Activated CD4-positive, CD25-positive, alpha-beta regulatory T cell treated with anti-CD3 and anti-CD28 coated beads, Interleukin-2, amount 50 U/mL, for 72 hours (primary cell): ENCODE data around the gene NPIPB8.
"Not testable (repeated sequence)": the region's sequence is repeated elsewhere in the genome, so short reads cannot be mapped to it uniquely, and the experiment has no call there.

Experiments used
- DNase-seq: peaks from one replicate; pipeline ENCODE4 v3.0.0; 2021

Gene NPIPB8

DNA sequence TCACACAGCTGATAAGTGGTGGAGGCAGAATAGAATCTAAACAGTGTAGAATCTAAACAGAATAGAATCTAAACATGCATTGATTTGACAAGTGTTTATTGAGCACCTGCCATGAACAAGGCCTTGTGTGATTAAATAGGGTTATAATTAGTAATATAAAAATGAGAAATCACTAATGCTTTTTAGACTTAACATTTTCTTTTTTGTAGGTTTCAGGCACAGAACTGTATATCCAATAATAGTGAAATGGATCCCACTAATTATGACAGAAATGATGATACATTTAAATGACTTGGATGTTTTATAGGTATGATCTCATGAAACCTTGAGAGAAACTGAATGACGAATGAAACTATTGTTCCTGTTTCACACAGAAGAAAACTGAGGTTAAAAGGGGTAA, at the start of gene NPIPB8:
Gene NPIPB8, plus strand, starts transcription at position 301 of the 400 bp plus-strand sequence. CDS start 296 bp downstream, outside the sequence.
- not testable (repeated sequence) for DNase-seq

- DNase-seq: no peak
Observed at GRCh38 chr16:28589069-28589468, 48.8 kb upstream of the NPIPB8 start.

- no peak for DNase-seq
Observed at GRCh38 chr16:28589930-28590329, 47.9 kb upstream of the NPIPB8 start.

DNA sequence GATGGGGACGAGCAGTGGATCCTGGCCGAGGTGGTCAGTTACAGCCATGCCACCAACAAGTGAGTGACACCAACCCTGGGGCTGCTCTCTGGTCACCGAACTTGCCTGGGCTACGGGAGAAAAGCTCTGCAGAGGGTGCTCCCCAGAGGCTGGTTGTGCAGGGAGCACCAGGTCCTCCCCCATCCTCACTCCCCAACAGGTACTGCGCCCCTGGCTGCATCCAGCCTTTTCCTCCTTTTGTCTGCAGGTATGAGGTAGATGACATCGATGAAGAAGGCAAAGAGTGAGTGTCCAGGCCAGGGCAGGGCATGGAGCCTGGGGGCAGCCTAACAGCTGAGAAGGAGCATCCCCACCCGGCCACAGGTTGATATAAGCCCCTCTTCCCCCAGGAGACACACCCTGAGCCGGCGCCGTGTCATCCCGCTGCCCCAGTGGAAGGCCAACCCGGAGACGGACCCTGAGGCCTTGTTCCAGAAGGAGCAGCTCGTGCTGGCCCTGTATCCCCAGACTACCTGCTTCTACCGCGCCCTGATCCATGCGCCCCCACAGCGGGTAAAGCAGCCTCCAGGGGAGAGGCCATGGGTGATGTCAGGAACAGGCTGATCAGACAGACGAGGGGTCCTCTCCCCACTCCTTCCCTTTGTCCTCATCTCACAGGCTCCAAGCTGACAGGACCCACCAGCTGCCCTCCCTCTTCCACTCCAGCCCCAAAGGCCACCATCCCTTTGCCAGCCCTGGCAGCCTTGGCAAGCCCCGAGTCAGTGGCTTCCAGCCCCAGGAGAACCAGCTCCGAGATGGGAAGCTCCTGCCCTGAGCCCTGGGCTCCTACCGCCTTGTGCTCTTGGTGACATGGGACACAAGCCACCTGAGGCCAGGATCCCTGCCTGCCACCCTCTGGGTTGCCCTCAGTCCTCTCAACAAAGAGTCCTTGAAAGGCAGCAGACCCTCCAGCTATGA, 47.2 kb upstream of the NPIPB8 start:
- DNase-seq: no peak

GRCh38 chr16:28591355-28591754, 46.5 kb upstream of the NPIPB8 start:
- no peak for DNase-seq

DNA sequence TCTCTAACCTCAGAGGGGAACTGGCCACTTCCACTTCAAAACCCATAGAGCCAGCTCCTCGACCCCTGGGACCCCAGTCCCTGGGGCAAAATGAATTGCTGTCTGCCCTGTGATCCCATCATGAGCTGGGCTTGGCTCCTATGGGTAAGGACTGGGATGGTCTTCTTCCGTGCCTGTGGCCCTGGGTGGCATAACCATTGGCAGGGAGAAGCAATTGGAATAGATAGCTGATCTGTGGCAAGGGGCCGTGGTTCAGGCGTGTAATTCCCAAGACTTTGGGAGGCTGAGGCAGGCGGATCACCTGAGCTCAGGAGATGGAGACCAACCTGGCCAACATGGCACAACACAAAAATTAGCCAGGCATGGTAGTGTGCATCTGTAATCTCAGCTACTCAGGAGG, 45.4 kb upstream of the NPIPB8 start:
- no peak for DNase-seq

- no peak for DNase-seq
Observed at GRCh38 chr16:28592979-28593553, 44.8 kb upstream of the NPIPB8 start.

- DNase-seq: not testable (repeated sequence)
Observed at GRCh38 chr16:28595451-28595850, 42.4 kb upstream of the NPIPB8 start.

DNA sequence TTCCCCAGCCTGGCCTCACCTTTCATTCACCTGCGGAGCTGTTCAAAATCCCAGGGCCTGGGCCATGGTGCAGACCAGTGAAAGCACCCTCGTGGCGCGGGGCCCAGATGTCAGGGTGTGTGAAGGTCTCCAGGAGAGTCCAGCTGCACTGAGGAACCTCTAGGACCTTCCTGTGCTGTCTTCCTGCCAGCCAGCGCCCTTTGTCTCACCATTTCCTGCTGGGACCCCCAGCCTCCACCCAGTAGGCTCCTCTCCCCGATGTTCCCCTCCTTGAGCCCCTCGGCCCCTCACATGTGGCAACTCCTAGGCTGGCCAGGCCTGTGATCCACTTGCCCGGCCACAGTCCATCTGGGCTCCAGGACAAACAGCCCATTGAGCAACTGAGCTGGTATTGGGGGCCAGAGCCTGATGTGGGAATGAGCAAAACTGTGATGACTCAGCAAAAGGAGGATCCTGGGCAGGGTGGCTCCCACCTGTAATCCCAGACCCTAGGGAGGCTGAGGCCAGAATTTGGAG, 41.7 kb upstream of the NPIPB8 start:
- no peak for DNase-seq

DNA sequence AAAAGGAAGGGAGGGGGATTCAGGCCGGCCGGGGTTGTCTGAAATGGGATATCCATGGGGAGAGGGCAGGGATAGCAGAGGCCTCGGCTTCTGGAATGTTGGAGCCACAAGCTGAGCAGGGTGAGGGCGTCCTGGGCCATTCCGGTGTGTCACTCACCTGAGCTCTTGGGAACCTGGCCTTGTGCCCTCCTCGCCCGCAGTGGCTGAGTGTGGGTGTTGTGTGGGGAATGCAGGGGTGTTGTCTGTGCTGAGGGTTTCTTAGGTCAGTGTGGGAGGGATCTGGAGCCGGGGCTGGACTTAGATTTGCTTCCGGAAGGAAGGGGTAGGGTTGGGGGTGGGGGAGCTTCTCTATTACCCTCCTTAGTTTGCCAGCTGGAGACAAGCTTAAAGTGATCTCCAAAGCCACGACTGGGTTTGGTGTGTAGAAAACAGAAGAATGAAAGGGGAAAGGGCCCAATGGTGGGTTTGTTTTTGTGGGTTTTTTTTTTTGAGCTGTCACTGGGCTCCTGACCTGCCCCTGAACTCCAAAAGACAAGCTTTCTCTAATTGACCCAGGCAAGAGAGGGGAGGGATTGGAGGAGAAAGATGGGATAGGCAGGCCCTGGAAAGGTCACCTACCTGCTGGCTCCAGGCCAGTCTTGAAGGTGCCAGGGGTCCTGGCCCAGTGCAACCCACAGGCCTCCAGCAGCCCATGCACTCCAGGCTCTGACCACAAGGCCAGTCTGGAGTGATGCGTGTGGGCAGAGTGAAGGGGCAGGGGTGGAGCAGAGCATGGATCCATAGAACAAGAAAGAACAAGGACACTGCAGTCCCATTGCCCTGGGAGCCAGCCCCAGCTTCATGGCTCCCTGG, 40.8 kb upstream of the NPIPB8 start, which contains the start of gene SULT1A2:
Gene SULT1A2, minus strand, starts transcription at position 211 of the 852 bp plus-strand sequence. CDS start 1,120 bp downstream, outside the sequence.
- DNase-seq: no peak

- no peak for DNase-seq
Observed at GRCh38 chr16:28597692-28598261, 40.1 kb upstream of the NPIPB8 start.

- DNase-seq: not testable (repeated sequence)
Observed at GRCh38 chr16:28599377-28600285, 38.2 kb upstream of the NPIPB8 start.

DNA sequence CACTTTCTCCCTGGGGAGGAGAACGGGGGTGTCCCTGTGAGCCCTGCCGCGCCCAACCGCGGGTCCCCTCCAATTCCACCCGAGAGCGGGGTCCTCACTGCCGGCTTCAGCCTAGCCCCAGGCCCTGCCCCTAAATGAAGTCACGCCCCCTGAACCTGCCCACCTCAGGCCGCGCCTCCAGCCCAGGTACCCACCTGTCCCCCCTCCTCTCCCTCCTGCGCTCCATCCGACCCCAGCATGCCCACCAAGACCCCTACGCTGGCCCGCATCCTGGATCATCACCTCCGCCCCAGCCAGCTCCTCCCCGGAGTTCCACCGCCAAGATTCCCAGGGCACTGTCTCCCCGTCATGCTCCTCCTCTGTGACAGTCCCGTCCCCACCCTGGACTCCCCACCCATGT, 36.9 kb upstream of the NPIPB8 start:
- DNase-seq: not testable (repeated sequence)

- not testable (repeated sequence) for DNase-seq
Observed at GRCh38 chr16:28601589-28601988, 36.3 kb upstream of the NPIPB8 start.

GRCh38 chr16:28602062-28602461, 35.8 kb upstream of the NPIPB8 start:
- not testable (repeated sequence) for DNase-seq

DNA sequence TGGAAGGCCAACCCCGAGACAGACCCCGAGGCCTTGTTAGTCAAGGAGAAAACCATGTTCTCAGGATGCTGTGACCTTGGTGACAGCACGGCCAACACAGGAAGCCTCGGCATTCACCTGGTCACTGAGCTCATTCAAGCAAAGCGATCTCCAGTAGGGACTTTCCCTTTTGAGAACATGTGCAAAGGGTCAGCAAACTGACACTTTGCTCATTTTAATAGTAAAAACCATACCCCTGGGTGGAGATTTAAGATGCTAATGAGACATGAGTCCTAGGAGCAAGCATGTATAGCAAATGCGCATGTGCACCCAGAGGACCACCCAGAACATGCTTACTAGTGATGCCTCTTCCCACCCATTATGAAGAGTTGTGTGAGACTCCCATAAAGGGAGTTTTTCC, 35.3 kb upstream of the NPIPB8 start:
- no peak for DNase-seq

GRCh38 chr16:28603381-28604185, 34.3 kb upstream of the NPIPB8 start:
- DNase-seq: no peak

- no peak for DNase-seq
Observed at GRCh38 chr16:28604186-28604565, 33.7 kb upstream of the NPIPB8 start.

DNA sequence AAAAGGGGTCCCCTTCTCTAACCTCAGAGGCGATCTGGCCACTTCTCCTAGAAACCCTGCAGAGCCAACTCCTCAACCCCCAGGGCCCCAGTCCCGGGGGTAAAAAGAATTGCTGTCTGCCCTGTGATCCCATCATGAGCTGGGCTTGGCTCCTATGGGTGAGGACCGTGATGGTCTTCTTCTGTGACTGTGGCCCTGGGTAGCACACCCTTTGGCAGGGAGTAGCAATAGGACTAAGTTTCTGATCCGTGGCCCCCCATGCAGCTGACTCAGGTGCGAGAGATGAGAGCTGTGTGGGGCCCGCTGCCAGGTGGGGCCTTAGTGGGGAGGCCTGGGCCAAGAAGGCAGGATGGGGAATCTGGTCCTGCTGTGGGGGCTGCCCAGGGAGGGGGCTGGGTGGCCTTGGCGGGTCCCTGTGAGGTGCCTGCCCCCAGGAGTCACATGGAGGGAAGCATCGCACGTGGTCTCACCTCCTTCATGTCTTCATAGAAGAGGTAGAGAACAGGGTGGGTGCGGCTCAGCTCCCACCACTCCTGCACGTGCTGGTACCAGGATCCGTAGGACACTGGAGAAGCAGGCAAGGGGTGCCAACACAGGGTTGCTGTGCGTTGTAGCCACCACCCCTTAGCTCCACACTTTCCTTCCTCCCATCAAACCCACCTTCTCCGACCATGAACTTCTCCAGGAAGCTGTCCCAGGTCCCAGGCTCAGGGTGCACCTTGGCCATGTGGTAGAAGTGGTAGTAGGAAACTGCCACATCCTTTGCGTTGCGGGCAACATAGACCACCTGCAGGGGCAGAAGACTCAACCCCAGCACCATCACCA, 31.4 kb upstream of the NPIPB8 start:
- DNase-seq: no peak
